T47D (cell line): Measurements from ENCODE around the gene SRPX2.
"Not testable (repeated sequence)": the region's sequence is repeated elsewhere in the genome, so short reads cannot be mapped to it uniquely, and the experiment has no call there.

Experiments
- DNase-seq, 2 experiments: peaks; one replicate each; pipeline versions ENCODE4 v3.0.0 to v3.0.0-alpha.2; 2011 to 2012; ENCODE audit warnings: low read depth in 1 of 2, low spot score in 1 of 2
- JUND ChIP-seq: IDR thresholded peaks from 2 replicates; pipeline ENCODE4 v1.6.1; 2012; ENCODE audit warnings: low read depth
- in situ Hi-C: cut with HindIII; loops from 2 replicates; pipeline ENCODE4 v1.10.0; 2016; ENCODE audit warnings: low sequenced_read_pairs, low pct_unique_long_range_greater_than_20kb

SRPX2 gene

DNA sequence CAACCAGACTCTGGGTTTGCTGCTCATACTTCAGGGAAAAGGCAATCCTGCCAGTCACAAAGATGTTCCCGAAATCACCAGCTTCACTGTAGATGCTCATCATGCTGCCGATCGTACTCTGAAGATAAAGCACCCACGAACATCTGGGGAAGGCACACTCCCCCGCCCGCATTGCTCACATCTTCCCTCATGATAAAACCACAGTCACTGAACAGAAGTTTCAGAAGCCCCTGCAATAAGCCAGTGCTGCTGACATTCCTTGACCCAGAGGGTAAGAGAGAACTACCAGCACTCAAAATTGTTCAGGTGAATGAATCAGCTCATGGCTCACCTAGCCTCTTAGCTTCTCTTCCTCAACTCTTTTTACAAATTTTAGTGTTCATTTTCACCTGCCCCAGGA is 43.1 kb downstream of the SRPX2 start:
- no peak for DNase-seq
- no peak for TF ChIP-seq JUND
- in situ Hi-C loops, result no loop called here

DNA sequence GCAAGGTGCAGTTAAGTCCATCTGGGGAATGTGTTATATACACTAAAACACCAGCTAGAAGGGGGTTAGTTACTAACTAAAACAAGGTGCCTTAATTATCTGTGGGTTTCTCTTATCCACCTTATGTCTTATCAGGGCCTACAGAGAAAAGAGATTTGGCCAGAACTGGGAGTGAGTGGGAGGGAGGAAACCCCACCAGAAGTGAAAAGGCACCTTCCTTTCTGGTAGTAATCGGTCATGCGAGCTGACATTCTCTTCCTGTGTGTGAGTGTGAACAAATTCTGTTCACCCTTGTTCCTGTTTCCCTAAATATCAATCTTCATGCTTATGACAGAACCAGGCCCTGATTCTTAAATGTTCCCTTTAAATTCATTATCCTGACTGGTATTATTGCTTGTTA is 43.5 kb downstream of the SRPX2 start:
- DNase-seq, result no peak
- no peak for TF ChIP-seq JUND
- in situ Hi-C loops, result no loop called here

DNA sequence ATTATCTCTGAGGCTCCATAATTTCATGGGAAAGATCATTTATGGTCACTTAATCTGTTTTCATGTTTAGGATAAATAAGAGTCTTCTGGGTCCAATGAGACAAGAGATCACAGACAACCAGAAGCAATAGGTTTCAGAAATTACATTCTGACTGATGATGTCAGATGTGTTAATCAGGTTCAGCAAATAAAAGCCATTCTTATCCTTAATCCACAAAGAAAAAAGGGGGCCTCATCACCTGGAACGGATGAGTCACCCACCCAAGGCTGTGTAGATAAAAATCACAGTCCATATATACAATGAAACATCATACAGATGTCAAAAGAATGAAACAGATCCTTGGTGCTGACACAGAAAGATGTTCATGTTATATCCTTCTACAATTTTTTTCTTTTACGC is 51.3 kb downstream of the SRPX2 start:
- no peak for TF ChIP-seq JUND
- in situ Hi-C loops, result no loop called here
- DNase-seq, result no peak

DNA sequence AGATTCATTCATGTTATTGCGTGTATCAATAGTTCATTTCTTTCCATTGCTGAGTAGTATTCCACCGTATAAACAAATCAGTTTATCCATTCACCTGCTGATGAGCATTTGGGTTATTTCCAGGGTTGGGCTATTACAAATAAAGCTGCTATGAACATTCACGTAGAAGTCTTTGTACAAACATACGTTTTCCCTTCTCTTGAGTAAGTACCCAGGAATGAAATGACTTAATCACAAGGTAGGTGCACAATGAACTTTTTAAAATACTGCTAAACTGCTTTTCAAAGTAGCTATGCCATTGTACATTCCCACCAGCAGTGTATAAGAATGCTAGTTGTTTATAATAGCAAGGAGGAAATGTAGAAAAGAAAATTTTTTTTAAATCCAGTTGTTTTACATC is 52.0 kb downstream of the SRPX2 start:
- TF ChIP-seq JUND, result no peak
- in situ Hi-C loops, result no loop called here
- no peak for DNase-seq

DNA sequence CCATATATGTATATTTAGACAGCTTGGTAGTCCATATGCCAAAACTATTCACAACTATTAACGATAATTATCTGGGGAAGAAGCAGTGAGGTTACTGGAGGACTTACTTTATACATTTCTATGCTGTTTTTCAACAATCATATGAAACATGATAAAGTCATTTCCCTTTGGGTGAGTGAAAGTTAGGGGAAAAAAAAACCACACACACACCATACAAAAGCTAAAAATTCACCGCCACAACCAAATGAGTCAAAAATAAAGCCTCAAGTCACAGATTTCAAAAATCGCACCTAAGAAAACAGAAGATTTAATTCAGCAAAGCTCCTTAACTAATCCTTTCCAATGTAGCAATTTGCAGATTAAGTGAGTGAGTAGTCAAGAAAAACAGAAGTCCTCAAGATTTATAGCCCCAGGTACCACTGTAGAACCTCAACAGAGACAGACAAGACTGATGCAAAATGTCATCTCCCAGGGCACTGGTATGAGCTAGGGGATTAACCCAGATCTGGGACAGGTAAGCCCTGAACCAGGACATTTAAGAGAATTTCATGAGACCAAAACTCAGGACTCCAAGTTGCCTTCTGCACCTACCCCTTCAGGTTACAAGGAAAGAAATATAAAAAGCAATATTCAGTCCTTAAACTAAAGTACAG is 52.8 kb downstream of the SRPX2 start:
- in situ Hi-C loops, result no loop called here
- no peak for TF ChIP-seq JUND
- no peak for DNase-seq

DNA sequence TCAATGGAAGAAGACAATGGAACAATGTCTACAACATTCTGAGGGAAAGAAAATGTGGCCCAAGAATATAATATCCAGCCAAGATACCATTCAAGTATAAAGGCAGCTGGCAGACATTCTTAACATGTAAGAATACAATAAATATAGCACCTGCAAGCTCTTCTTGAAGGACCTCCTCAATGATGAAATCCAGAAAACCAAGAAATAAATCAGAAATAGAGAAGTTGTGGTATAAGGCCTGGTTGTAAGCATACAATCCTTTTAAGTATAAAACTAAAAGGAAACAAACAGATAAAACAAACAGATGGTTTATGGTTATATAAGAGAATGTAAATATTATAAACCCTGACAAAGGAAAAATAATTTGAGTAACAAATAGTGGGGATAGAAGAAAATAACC is 54.6 kb downstream of the SRPX2 start:
- in situ Hi-C loops, result no loop called here
- DNase-seq, result no peak
- TF ChIP-seq JUND, result no peak

DNA sequence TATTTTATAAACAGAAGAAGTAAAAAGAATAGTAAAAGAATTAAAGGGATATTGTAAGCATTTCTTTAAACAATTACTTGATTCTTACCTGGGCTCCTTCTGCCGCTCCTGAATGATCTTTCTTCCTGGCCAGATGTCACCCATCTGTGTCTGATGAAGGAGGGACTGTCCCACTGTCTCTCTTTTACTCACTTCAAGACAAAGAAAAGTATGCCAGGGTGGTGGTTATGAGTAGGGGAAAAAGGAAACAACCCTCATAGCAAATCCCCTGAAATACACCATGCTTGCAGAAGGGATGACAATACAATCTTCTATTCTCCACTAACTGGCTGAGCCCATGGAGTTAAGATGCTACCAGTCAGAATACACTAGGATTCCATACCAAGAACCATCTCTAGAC is 56.8 kb downstream of the SRPX2 start:
- DNase-seq, result no peak
- in situ Hi-C loops, result no loop called here
- TF ChIP-seq JUND, result no peak

DNA sequence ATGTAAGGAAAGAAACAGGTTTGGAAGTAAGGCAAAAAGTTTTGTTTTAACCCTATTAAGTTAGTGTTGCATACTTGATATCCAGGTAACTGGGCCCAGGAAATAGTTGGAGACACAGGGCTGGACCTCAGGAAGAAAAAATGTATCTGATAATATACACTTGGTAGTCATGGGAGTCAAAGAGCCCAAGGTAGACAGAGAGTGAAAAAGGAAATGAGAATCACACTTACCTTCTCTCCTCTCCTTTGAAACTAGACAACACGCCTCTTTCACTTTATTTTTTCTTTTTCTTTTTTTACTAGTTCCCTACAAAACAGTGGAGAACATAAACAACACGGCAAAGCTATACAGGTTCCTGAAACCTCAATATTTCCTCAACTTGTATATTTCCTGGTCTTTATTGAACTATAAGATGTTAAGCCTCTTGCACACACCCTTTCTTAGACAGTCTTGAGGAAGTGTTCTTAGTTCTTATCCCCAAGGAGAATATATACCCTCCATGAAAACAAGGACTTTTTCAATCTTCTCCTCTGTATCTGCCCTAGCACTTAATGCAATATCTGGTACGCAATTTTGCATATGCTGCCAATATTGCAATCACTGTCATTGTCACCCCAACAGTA is 60.7 kb downstream of the SRPX2 start:
- in situ Hi-C loops, result no loop called here
- TF ChIP-seq JUND, result no peak
- no peak for DNase-seq

DNA sequence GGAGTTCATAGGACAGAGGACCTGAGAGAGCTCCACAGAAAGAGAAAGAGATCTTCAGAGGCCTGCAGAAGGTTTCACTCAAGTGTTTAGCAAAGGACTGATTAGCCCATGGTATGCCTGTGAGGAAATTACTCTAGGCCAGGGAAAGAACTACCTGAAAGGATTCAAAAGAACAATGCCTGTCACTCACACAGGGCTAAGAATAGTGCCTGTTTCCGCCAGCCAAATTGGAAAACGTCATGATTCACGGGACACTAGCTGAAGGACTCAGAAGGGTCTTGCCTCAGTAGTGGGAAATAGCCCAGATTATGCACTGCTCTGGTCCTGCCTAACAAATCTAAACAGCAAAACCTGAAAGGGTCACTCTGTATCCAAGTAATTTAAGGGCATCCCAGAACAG is 66.8 kb downstream of the SRPX2 start:
- in situ Hi-C loops, result no loop called here
- no peak for TF ChIP-seq JUND
- DNase-seq, result no peak

DNA sequence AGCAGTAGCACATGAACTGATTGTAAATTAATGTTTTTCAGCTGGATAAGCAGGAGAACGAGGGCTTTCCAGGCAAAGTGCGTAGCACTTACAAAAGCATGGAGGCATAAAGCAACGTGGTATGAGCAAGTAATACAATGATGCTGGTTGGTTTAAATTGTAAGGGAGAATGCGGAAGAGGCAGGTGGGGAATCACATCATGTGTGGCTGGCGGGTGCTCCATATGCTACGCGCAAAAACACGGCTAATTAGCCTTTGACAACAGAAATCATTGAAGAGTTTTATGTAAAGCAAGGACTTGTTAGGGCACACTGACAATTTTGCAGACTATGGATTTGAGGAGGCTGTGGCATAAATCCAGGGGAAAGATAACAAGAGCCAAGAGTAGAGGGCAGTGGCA is 73.4 kb downstream of the SRPX2 start:
- no peak for DNase-seq
- in situ Hi-C loops, result no loop called here

DNA sequence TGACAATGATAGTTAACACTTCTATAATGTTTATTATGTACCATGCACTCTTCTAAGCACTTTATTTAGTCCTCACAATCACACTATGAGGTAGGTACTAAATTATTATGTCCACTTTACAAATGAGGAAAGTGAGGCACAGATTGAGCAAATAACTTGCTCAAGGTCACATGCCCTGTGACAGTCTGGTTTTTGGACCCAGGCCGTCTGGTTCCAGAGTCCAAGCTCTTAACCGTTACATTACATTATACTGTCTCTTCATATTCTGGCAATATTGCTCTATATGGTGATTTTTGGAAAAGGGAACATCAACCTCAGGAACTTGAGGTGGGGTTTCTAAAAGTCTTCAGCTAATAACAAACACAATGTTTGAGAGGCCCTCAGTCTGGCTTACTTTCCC is 75.1 kb downstream of the SRPX2 start:
- no peak for TF ChIP-seq JUND
- DNase-seq, result no peak
- in situ Hi-C loops, result no loop called here

More for the DNA sequence above, 73.4 kb downstream of the SRPX2 start:
- TF ChIP-seq JUND, result no peak

DNA sequence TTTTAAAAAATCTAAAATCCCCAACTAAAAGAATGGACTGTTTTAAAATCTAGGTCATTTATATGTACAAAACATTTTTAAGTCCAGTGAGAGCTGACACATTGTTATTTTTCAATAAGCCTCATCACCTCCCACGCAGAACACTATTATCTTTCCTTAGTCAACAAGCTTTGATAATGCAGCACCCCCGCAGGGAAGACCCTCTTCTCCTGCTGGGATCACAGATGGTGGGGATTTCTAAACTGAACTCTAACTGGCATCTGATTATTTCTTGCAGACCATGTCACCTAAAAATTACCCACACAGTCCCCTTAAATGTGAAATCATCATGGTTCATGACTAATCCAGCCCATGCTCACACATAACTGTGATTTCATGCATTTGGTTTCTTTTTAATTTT is 76.3 kb downstream of the SRPX2 start:
- no peak for TF ChIP-seq JUND
- in situ Hi-C loops, result no loop called here
- DNase-seq, result no peak

DNA sequence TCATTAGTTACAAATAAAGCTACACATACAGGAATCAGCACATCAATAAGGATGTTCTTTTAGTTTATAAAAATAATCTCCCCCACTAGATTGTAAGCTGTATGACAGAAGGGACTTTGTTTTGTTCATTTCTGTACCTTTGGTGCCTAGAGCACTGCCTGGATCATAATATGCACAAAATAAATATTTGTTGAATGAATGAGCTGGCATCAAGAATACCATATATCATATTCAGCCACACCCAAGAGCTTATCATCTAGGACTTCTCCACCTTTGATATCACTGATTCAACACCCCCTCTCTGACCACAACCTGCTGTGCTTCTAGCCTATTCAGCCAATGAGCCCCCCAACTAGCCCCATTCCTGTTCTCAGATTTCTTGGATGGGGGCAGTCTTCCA is 77.3 kb downstream of the SRPX2 start:
- no peak for TF ChIP-seq JUND
- DNase-seq, result no peak
- in situ Hi-C loops, result no loop called here

DNA sequence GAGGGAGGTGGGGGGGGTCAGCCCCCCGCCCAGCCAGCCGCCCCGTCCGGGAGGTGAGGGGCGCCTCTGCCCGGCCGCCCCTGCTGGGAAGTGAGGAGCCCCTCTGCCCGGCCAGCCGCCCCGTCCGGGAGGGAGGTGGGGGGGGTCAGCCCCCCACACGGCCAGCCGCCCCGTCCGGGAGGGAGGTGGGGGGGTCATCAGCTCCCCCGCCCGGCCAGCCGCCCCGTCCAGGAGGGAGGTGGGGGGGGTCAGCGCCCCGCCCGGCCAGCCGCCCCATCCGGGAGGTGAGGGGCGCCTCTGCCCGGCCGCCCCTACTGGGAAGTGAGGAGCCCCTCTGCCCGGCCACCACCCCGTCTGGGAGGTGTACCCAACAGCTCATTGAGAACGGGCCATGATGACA is 80.0 kb downstream of the SRPX2 start:
- in situ Hi-C loops, DNase-seq: not testable (repeated sequence)
